HUDEP-2 (cell line): ENCODE data around the gene IRGC.

Experiments used
- DNase-seq, 76 experiments: peaks; one replicate each; lab custom pipeline; 2025; ENCODE audit not compliant: unreplicated experiment in 76 of 76; lab: John Stamatoyannopoulos, UW

IRGC gene

DNA sequence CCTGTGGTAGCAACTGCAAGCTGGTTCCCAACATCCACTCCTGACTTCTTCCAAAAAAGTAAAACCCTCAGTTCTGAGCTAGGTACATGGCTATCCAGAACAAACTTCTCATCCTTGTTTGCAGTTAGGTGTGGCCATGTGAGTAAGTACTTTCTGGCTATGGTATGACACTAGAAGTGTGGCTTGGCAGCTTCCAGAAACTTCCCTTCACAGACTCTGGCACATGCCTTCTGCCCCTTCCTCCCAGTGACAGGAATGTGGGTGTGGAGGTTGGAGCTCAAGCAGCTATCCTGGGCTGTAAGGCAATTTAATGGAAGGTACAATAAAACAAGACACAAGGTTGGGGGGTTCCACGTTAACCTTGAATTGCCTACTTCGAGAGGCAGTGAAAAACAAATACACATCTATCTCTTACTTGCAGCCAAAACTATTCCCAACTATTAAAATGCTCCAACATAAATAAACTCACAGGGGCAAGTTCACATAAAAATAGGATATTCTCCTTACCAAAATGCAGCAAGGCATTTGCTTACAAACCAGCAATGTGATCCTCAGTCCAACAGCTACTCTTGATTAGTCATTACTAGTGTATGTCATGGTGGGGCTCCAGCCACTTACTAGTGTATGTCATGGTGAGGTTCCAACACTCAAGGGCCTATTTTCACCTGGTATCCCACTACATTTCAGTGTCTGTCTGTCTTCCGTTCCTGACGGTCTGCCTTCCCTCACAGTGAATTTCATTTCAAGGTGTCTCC, 35.8 kb downstream of the IRGC start:
- no peak for DNase-seq

DNA sequence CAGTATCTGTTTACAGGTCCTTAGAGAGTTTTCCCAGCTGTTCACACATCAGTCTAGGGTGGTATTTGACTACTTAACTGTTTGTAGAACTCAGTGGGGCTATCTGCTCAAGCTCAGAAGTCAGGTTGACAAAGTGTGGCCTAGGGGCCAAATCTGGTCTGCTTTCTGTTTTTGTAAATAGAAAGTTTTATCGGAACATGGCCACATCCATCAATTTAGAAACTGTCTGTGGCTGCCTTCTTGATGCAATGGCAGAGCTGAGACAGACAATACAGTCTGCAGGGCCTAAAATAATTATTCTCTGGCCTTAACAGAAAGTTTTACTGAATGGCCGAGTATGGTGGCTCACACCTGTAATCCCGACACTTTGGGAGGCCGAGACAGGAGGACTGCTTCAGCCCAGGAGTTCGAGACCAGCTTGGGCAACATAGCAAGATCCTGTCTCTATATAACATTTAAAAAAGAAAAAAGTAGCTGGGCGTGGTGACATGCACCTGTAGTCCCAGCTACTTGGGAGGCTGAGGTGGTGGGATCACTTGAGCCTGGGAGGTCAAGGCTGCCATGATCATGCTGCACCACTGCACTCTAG, 36.5 kb downstream of the IRGC start:
- no peak for DNase-seq

DNA sequence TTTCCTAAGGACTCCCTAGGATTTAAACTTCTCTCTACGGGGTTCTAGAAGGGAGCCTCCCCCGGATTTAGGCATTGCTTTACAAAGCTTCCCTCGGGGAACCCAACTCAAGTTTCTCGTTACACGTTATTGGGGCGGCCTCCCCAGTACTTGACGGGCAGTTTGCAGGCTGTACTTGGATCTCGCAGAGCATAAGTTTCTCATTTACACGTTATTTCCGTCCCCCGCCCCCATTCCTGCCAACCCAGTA, 38.3 kb downstream of the IRGC start:
- DNase-seq = peak in 2 of 76 experiments; percentile 53 to 90

- DNase-seq = peak in 75 of 76 experiments; percentile 82 to 100 (median 97)
These were observed 38.8 kb downstream of the IRGC start, which contains the start of gene SMG9 for GRCh38 chr19:43754503-43755255. TSS of gene SMG9 (minus strand) at chr19:43754962. CDS start at chr19:43750741, 4,221 bp downstream.

DNA sequence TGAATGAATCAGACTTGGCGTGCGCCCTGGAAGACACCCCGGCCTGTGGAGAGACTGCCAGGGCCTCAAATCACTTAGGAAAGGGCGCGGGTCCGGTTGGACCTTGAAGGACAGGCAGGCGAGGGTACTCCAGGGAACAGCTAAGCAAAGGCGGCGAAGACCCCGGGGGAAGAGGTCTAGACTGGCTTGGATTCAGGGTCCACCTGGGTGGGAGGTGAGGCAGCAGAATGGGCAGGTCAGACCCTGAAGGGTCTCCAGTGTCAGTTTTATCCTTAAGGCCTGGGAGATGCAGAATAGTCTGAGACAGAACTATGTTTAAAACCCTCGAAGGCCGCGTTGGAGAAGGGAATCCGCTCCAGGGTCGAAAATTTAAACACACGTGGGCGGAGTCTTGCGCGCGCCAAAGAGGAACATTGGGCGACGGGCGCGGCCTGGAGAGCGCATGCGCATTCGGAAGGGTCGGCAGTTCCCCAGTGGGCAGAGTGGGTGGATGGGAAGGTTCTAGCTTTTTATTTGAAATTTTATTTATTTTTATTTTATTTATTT, 39.5 kb downstream of the IRGC start:
- DNase-seq = peak in 74 of 76 experiments; percentile 44 to 100 (median 82)

DNA sequence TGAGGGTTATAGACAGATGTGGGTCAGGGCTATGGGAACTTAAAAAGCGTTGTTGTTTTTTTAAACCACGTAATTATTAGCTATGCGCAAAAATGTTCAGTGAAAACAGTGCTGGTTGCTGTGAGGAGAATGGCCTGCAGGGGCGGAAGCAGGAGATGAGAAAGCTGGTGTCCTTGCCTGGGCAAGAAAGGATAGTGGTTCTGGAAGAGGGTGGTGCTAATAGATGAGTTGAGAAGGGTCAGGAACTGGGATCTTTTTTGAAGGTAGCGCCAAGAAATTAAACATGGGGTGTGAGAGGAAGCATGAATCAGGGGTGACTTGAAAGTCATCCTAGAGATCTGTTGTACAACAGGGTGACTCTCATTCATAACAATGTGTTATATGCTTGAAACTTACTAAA, 43.6 kb downstream of the IRGC start:
- no peak for DNase-seq

- no peak for DNase-seq
These were observed 45.1 kb downstream of the IRGC start for GRCh38 chr19:43760941-43761340.

DNA sequence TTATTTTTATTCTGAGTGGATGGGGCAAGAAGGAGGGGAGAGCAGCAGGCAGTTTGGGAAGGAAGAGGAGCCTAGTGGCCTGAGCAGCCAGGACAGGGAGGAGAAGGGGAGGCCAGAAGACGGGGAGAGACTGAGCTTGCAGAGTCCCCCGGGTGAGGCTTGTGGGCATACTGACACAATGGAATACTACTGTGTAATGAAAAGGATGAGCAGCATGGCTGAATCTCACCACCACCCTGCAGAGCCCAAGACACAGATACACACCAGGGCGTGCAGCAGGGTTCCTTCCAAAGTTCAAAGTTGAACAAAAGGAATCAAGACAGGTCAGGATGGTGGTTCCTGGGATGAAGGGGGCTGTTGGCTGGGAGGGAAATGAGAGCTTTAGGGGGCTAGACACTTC, 46.9 kb downstream of the IRGC start:
- DNase-seq = no peak

DNA sequence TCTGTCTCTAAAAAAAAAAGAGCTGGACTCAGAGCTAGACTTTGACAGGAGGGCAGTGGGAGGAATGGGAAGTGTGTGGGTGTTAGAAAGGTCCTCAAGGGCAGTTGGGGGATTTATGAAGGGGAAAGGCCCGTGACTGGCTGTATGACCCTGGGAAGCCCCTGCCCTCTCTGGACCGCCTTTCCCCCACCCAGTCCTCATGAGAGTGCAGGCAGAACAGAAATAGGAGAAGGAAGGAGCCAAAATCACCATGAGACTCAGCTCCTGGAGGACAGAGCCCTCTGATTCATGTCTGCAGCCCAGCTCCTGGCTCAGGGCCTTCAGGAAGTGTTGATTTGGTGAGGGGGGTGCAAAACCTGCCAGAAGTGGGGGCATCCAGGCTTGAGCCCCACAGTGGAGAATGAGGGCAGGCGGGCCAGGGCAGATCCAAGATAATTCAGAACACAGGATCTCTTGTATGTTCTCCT, 47.6 kb downstream of the IRGC start:
- peak in 1 of 76 experiments; percentile 23 for DNase-seq

DNA sequence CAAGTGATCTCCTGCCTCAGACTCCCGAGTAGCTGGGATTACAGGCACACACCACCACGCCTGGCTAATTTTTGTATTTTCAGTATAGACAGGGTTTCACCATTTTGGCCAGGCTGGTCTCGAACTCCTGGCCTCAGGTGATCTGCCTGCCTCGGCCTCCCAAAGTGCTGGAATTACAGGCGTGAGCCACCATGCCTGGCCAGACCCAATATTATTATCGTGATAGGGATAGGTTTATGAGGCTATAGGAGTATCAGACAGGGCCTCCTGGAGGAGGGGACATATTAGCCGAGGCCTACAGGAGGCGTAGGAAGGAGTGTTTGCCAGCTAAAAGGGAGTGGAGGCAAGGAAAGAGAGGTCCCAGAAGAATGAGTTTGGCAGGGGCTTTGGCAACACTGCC, 48.8 kb downstream of the IRGC start:
- peak in 1 of 76 experiments; percentile 49 for DNase-seq

DNA sequence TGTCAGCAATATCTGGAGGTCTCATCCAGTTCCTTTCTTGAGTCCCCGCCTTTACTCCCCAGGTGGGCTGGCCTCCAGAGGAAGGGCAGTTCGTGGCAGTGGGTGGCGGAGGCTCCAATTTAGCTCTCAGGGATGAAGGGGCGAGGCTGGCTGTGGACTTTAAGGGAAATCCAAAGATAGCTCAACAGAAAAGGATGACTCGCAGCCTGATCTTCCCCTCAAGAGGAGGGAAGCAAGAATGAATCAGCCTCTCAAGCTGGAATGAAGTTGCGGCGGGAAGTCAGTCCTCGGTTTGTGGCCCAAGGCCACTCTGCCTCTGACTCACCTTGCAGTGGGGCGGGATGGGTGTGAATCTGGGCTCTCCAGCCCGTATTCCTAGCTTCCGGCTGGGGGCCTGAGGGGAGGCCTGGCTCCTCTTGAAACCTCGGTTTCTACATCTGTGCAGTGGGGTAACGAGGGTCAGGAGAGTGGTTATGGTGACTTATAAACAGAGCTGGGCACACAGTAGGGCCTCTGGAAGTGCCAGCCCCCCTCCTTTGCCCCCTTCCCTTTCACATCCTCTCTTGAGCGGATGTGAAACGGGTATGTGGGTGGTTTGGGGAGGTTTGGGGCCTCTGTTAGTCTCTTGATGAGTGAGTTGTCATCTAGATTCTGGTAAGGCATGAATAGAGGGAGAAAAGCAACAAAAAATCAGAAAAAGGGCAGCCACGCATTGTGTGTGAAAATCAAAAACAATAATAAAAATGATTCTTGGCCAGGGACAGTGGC, 49.4 kb downstream of the IRGC start:
- DNase-seq = peak in 1 of 76 experiments; percentile 49

- no peak for DNase-seq
These were observed 50.8 kb downstream of the IRGC start for GRCh38 chr19:43766755-43767043.

- no peak for DNase-seq
These were observed 51.4 kb downstream of the IRGC start for GRCh38 chr19:43767316-43767715.

DNA sequence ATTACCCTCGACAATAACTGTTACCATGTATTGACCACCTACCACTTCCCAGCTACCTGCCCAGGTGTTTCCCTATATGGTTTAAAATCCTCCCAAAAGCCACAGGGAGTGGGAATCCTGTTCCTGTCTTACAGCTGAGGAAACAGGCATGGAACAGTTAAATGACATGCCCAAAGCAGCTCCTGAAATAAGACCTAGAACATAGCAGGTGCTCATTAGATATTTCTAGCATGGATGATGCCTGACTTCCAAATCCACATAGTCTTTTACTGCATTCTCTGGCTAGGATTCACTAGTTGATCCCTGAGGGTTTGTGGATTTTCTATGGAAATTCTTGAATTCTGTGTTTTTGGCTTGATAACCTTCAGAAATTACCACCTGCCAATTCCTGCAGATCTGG, 51.9 kb downstream of the IRGC start:
- DNase-seq = no peak

- DNase-seq = peak in 1 of 76 experiments; percentile 33
These were observed 52.6 kb downstream of the IRGC start for GRCh38 chr19:43768273-43769050.

GRCh38 chr19:43769256-43769655, 53.4 kb downstream of the IRGC start:
- no peak for DNase-seq
